Measurements from ENCODE around the gene TTLL11. TPM values are rescaled to one million over a fixed set of nuclear protein-coding genes. Genes with fewer than 3 reads are reported as not detected.

The TTLL11 gene
- total RNA-seq, 6 experiments from 2014 or later = 3.2 to 5.2 (median 4.1) TPM

Small RNA genes lying within 50 kb of the gene (microRNA-seq; reads per million reads assigned to microRNA genes)
- gene MIR4478 = 0 reads per million in 2 donors

Small RNA genes lying within 50 kb of the gene (small RNA-seq; reads per million reads assigned to genes)
- 0 reads per million in 2 experiments for gene MIR4478

Other genes with a start within 250 kb of the TTLL11 start
- gene NDUFA8, start 66.5 kb upstream of the TTLL11 start, total RNA-seq = 10 to 100 TPM; 27.3 to 43.9 (median 29.0) TPM
- not detected for gene MORN5, start 66.6 kb upstream of the TTLL11 start, total RNA-seq
- under 1 TPM; 0.20 to 0.51 (median 0.32) TPM for gene LHX6, start 135.6 kb upstream of the TTLL11 start, total RNA-seq
- 1 to 10 TPM; 3.4 to 9.3 (median 8.7) TPM for gene RBM18, start 171.5 kb upstream of the TTLL11 start, total RNA-seq
- 10 to 100 TPM; 17.4 to 34.0 (median 22.6) TPM for gene MRRF, start 171.6 kb upstream of the TTLL11 start, total RNA-seq

Data from right lobe of liver (tissue), 5 donors.